RWPE1 (cell line): Measurements from ENCODE around the gene HMGB2.

Experiments
- CTCF ChIA-PET: fragments of 350-600 bp; sonication (Branson Sonifier 250); formaldehyde crosslinking; extraction: SDS; loops from one replicate; lab custom pipeline; 2021; lab: Yijun Ruan, JAX
- POLR2A ChIA-PET: fragments of 400-600 bp; formaldehyde crosslinking; extraction: SDS; loops from one replicate; lab custom pipeline; 2020; ENCODE audit warnings: antibody characterized with exemption; ENCODE audit not compliant: low non-redundant PET; lab: Yijun Ruan, JAX
- DNase-seq: peaks from one replicate; pipeline ENCODE4 v3.0.0; 2012; ENCODE audit warnings: low spot score
- H3K27ac ChIP-seq: fragments of 450-650 bp; 2 replicates; pipeline ENCODE4 v1.5.1; 2017
- CTCF ChIP-seq: fragments of 450-650 bp; conservative IDR thresholded peaks from 2 replicates; pipeline ENCODE4 v1.5.1; 2017; ENCODE audit warnings: low read depth, mild to moderate bottlenecking

Gene HMGB2

GRCh38 chr4:173345648-173346047 is 11.5 kb upstream of the HMGB2 start:
- no peak for DNase-seq
- CTCF ChIA-PET: interaction anchor here (0.6 kb wide), 2 partner anchors 44 to 71 kb away, joined by 4 to 6 read pairs; no protein-coding TSS in a partner anchor
- POLR2A ChIA-PET: no interaction called here
- no peak for TF ChIP-seq CTCF
- H3K27ac ChIP-seq: no peak overlapping the region

- no peak for DNase-seq
- ChIA-PET POLR2A (no interaction called here), CTCF (no interaction called here)
- no peak for TF ChIP-seq CTCF
- no peak overlapping the region for H3K27ac ChIP-seq
These were observed 9.8 kb upstream of the HMGB2 start for GRCh38 chr4:173343832-173344397.

- no peak for TF ChIP-seq CTCF
- ChIA-PET POLR2A (no interaction called here), CTCF (no interaction called here)
- H3K27ac ChIP-seq: no peak overlapping the region
- no peak for DNase-seq
These were observed 3.3 kb upstream of the HMGB2 start for GRCh38 chr4:173337463-173337862.

GRCh38 chr4:173334891-173335752 is 964 bp upstream of the HMGB2 start:
- POLR2A ChIA-PET: interaction anchor here (1.3 to 2.1 kb wide), 3 partner anchors 34 to 37 kb away, joined by 6 to 7 read pairs (median 6); partner anchors contain the start of gene SAP30
- peak overlapping the region; percentile 99 for H3K27ac ChIP-seq

GRCh38 chr4:173333658-173334084 is 487 bp downstream of the HMGB2 start:
- H3K27ac ChIP-seq: peak overlapping the region; percentile 99
- ChIA-PET CTCF (interaction anchor here (1.0 to 2.0 kb wide), 2 partner anchors 11 to 27 kb away, joined by 4 to 8 read pairs; no protein-coding TSS in a partner anchor), POLR2A (interaction anchor here (0.8 to 2.1 kb wide), 3 partner anchors 36 to 38 kb away, joined by 3 to 7 read pairs (median 6); partner anchors contain the start of gene SAP30)
- peak; percentile 8 for DNase-seq
- no peak for TF ChIP-seq CTCF

More at GRCh38 chr4:173334891-173335752, 964 bp upstream of the HMGB2 start:
- peak; percentile 93 for DNase-seq
- CTCF ChIA-PET: interaction anchor here (0.6 to 2.0 kb wide), 3 partner anchors 12 to 18 kb away, joined by 3 to 8 read pairs (median 4); no protein-coding TSS in a partner anchor
- no peak for TF ChIP-seq CTCF
